SKM-1 treated with dmso at 0.1 percent for 144 hours (cell line): Measurements from ENCODE around the gene SSC5D.
"Not testable (repeated sequence)": the region's sequence is repeated elsewhere in the genome, so short reads cannot be mapped to it uniquely, and the experiment has no call there.

Experiments
- DNase-seq: peaks from one replicate; lab custom pipeline; 2025; ENCODE audit not compliant: unreplicated experiment; lab: John Stamatoyannopoulos, UW

Gene SSC5D

DNA sequence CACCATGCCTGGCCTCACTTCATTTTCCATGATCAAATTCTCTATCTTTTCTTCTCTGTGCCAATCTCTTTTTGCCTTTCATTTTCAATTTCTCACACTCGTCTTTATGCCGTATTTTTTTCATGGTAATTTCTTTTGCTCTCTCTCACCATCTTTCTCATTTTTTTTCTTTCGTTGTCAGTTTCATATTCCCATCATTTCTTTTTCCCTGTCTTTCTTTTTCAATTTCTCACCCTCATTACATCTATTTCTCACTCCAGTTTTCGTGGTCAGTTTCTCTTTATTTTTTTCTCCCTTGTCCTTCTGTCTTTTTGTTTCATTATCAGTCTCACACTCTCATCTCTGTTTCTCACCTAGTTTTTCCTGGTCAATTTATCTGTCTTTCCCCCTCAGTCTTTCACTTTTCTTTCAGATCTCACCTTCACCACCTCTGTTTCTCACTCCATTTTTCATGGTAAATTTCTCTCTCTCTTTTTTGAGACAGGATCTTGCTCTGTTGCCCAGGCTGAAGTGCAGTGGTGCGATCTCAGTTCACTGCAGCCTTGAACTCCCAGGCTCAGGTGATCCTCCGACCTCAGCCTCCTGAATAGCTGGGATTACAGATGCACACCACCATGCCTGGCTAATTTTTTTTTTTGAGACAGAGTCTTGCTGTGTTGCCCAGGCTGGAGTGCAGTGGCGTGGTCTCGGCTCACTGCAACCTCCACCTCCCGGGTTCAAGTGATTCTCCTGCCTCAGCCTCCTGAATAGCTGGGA lies 14.1 kb downstream of the SSC5D start:
- DNase-seq = no peak

DNA sequence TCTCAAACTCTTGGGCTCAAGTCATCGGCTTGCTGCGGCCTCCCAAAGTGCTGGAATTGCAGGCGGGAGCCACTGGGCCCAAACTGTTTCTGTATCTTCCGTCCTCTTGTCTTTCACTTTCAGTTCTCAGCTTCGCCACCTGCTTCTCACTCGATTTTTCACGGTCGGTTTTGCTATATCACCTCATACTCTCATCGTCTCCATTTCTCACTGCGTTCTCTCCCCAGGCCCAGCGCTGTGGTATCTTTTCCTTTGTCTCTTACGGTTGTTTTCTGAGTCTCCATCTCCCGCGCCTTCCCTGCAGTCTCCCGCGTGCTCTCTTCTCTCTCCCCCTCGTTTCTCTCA lies 14.9 kb downstream of the SSC5D start:
- no peak for DNase-seq

DNA sequence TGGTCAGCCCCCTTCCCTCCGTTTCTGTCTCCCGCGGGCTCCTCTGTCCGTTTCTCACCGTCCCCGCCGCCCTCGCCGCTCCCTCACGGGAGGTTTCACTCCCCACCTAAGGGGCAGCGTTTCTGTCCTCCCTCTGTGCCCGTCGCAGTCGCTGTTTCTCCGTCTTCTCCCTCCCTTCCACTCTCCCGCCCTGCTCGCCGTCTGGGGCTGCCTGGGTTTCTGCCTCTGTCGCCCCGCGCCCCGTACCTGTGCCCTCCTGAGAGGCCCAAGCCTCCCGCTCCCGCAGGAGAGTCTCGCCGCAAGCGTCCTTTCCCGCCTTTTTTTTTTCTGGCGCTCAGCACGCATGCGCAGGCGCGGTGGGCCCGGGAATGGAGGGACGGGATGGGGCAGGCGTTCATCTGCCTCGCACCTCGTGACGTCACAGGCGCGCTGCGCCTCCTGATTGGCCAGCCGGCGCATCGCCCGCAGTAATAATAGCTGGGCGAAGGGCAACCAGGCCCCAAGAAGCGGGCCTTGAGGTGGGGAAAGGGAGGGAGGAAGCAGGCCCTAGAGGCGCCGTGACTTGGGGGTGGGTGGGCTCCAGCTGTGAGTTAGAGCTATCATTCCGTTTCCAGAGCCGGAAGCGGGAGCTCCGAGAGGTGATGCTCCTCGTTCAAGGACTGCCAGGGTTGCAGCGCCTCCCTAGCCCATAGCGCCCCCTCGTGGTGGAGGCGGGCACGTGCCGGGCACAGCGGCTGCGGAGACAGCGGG lies 15.4 kb downstream of the SSC5D start:
- DNase-seq = peak; percentile 66

DNA sequence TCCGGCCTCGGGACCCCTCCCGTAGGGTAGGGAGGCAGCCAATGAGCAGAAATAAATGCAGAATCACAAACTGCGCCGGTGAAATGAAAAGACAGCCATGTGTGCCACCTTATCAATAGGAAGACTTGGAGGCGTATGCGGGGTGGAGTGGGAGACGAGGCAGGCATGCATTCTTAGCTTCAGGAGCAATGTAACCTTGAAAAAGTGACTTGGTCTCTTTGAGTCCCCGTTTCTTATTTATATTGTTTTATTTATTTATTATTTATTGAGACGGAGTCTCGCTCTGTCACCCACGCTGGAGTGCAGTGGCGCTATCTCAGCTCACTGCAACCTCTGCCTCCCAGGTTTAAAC lies 16.0 kb downstream of the SSC5D start:
- DNase-seq = no peak

DNA sequence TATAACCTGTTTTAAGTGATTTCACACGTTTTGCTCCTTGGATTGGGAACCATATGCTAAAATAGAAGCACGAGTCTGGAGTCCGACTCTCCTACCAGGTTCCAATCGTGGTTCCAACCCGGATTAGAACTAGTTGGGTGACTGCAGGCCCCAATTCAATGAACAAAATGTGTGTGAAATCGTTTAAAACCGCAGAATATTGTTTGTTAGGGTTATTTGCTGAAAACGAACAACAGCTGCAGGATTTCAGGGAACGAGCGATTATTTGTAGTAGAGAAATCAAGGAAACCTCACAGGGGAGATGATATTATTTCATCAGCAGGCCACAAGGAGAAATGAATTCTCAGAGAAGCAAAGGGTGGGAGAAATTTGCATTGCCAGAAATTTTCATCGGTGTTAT lies 16.7 kb downstream of the SSC5D start:
- DNase-seq = no peak

DNA sequence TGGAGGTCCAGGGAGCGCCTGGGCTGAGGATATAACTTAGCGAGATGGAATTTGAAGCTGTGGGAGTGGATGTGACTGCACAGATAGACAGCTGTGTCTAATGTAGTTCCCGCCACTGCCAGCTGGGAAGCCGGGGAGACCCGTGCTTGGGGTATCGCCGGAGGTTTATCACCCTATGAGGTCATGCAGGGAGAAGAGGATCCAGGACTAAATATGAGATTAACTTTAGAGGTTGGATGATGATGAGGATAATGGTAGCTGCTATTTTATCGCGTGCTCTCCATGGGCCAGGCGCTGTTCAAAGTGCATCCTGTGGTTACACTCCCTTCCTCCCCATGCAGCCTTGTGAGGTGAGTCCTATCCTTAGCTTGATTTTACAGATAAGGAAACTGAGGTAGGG lies 19.9 kb downstream of the SSC5D start:
- DNase-seq = no peak

DNA sequence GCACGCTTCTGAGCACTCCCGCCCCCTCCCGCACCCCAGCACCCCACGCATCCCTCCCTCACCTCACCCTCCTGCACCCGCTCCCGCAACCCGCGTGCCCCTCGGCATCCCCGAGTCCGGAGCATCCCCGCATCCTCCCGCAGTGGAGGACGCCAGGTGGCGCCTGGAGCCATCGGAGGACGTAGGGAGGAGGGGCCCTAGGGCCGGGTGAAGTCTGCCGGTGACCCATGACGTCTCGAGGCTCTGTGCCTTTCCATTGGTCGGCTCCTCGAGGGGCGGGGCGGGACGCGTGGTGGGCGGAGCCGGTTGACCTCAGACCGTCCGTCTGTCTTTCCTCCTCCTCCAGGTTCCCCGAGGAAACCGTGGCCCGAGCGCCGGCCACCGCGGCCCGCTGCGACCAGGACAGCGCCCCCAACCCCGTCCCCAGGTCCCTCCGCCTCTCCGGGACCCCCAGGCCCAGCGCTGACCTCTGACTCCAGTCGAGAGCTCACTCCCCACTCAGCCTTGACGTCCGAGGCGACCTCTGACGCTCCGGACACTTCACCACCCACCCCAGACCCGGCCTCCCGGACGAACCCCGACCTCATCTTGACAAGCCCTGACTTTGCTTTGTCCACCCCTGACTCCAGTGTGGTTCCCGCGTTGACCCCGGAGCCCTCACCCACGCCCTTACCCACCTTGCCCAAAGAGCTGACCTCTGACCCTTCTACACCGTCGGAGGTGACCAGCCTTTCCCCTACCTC lies 28.8 kb downstream of the SSC5D start:
- peak; percentile 44 for DNase-seq

DNA sequence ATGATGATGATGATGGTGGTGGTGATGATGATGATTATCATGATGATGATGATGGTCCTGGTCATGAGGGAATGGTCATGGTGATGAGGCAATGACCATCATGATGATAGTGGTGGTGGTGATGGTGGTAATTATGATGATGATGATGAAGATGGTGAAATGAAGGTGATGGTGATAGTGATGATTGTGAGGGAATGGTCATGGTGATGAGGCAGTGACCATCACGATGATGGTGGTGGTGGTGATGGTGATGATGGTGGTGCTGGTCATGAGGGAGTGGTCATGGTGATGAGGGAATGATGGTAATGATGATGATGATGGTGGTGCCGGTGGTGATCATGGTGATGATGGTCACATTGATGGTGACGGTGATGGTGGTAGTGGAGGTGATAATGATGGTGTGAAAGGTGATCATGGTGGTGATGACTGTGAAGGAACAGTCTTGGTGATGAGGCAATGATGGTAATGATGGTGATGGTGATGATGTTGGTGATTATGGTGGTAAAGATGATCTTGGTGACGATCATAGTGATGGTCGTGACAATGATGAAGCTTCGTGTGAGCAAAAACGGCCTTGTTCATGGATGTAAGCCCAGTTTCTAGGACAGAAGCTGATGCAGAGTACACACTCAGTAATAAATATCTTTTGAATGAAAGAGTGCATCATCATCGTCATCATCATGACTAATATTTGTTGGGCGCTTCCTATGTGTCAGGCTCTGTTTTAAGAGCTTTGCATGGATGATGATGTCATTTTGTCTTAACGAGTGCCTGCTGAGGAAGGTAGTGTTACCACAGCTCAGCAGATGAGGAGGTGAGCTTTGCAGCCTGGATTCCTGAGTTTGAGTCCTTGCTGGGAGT lies 31.4 kb downstream of the SSC5D start:
- no peak for DNase-seq

DNA sequence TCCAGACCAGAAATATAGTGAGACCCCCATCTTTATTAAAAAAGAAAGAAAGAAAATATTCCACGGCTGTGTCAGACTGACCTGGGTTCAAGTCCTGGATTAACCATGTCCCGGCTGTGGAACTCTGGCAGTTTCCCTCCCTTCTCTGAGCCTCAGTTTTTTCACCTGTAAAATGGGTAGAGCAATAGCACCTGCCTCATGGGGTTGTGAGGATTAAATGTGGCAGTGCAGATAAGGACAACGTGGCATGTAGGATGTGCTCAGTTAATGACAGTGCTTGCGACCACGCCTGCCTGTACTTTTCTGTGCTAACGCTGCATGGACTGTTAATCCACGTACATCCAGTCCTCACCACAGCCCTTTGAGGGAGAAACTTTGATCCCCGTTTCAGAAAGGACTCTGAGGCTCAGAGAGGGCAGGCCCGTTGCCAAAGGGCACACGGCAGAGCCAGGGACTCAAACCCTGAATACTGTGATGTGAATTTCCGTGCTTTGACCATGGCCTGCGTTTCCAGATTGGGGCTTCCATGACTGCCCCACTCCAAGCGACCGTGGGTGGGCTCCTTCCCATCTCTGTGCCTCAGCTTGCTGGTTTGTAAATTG lies 32.6 kb downstream of the SSC5D start:
- no peak for DNase-seq

DNA sequence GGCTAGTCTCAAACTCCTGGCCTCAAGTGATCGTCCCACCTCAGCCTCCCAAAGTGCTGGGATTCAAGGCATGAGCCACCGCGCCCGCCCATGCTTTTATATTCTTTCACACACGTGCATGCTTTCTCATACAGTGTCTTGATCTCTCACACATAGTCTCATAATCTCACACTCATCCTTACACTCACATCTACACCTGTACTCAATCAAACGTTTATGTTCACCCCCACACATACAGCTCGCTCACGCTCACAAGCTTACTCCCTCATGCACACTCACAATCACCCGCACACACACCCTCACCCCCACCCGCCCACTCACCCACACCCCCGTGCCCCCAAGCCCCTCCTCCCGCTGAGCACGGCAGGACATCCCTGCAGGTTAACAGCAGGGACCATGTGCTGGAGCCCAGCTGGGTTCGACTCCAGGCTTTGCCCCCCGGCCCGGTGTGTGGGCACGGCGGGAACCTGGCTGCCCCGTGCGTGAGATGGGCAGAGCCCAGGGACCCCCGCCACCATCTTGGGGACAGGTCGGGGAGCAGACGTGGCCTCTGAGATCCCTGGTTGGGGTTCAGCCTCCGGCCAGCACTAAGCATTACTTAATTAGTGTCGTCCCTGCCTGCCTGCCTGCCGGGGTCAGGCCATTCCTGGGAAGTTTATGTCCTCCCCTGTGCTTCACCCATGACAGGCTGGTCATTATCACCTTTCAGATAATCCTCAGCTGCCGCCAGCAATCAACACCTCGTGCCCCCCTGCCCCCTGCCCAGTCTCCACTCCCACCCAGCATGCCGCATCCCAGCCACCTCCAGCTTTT lies 37.3 kb downstream of the SSC5D start:
- no peak for DNase-seq

DNA sequence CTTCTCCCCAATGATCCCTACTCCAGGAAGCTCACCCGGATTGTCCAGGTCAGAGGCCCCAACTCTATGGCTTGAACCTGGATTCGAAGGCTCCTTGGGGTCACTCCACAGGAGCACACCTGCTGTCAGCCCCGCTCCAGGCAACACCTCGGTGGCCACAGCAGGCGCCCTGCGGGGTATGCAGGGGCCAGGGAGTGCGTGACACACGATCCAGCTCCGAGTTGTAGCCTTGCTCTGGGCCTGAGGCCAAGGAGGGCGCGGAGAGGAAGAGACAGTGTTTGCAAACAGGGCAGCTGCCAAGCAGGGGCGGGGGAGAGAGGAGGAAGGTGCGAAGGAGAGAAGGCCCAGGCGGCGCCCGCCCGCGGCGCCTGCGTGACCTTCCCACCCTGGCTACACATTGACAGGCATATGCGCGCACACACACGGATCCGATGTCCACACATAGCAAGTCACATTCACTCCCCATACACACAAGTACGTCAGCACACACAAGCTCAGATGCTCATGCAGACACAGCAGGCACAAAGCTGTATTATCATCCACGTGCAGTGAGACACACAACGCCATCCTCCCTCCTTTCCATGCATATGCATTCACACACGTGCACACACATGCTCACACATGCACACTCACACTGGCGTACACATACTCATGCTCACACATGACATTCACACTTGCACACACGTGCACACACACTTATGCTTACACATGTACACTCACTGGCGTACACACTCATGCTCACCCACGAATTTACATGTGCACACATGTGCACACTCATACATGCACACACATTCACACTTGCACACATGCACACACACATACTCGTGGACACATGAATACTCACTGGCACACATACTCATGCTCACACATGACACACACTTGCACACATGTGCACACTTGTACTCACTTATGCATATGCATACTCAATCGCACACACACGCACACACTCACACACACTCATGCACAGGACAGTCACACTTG lies 38.3 kb downstream of the SSC5D start:
- DNase-seq = no peak

DNA sequence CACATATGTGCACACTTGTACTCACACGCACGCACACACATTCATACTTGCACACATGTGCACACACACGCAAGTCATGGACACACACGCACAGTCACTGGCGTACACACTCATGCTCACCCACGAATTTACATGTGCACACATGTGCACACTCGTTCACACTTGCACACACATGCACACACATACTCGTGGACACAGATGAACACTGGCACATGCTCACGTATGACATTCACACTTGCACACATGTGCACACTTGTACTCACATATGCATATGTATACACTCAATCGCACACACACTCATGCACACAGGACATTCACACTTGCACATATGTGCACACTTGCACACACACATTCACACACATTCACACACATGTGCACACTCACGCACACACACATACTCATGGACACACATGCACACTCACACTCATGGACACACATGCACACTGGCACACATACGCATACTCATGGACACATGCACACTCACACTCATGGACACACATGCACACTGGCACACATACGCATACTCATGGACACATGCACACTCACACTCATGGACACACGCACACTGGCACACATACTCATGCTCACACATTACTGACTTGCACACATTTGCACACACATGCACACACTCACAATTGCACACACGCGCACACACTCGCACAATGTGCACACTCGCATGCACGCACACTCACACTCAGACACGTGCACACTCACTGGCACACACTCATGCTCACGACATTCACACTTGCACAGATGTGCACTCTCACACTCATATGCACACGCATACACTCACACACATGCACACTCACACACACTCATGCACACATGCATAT lies 39.2 kb downstream of the SSC5D start:
- no peak for DNase-seq

DNA sequence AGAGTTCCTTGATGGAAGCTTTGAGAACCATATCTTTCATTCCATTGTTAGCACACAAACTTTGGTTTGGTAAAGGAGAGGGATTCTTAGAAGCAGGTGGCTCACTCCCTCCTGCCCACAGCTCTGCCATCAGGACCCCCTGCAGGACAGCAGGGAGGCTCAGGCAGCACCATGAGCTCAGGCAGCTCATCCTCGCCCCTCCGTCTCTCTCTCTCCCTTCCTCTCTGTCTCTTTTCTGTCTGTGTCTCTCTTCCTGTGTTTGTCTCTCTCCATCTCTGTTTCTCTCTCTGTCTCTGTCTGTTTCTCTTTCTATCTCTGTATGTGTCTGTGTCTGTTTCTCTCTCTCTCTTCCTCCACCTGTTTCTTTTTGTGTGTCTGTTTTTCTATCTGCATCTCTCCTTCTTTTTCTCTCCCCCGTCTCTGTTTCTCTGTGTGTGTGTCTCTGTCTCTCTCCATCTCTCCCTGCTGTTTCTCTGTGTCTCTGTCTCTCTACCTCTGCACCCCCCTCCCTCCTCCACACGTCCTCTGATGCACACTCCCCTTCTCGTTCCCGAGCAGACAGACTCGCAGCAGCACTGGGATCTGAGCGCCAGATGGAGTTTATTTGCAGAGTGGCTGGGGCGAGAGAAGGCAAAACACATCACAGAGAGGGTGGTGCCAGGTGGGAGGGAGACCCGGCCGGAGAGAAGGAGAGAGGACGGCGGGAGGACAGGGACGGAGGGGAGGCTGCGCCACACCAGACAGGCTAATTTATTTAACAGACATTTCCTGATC lies 40.0 kb downstream of the SSC5D start:
- DNase-seq = no peak

DNA sequence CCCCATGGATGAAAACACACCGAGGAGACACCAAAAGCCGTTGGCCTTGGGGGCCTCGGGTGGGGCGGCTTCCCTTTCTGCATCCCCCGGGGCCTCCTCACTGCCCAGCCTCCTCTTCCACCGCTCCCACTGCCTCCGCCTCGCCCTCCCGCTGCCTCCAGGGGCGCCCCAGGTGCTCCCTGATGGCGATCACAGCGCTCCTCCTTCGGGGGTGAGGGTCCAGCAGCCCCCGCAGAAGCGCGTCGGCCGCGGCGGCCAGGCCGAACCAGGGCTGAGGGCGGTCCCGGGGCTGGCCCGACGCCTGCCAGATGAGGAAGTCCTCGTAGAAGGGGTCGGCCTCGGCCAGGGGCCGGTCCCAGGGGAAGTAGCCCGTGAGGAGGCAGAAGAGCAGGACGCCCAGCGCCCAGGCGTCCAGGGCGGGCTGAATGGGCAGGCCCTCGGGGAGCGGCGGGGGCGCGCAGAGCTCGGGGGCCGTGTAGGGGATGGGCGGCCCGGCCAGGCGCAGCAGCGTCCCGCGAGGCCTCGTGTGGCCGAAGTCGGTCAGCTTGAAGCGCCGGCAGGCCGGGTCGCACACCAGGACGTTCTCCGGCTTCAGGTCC lies 41.5 kb downstream of the SSC5D start:
- no peak for DNase-seq

DNA sequence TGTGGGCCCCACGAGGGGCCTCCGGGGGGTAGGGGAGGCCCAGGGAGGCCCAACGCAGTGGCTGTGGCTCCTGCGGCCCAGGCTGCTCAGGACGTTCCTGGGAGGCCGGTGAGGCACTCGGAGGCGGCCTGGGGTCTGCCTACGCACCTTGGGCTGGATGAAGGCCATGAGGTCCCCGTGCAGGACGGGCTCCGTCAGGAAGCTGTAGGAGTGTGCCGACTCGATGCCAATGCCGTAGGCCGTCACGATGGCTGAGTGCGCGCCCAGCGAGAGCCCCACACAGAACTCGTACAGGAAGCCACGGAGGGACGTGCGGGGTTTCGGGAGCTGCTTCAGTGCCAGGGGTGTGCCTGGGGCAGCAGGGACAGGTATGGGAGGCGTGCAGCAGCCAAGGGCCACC lies 42.8 kb downstream of the SSC5D start:
- no peak for DNase-seq

DNA sequence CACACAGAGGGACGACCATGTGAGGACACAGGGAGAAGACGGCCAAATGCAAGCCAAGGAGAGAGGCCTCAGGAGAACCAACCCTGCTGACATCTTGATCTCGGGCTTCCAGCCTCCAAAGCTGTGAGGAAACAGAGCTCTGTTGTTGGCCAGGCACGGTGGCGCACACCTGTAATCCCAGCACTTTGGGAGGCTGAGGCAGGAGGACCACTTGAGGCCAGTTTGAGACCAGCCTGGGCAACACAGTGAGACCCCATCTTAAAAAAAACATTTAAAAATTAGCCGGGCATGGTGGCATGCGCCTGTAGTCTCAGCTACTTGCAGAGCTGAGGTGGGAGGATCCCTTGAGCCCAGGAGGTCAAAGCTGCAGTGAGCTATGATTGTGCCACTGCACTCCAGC lies 46.0 kb downstream of the SSC5D start:
- DNase-seq = not testable (repeated sequence)
